Pancreas (tissue), 10 donors: ENCODE data around the gene CHRNA5. TPM values are rescaled to one million over a fixed set of nuclear protein-coding genes. Genes with fewer than 3 reads are reported as not detected.

Experiments used
- ATAC-seq, 4 donors: fragments of 200-7000 bp; cut with Tn5 transposase; one replicate each; pipeline versions ENCODE4 v1.8.0 to v1.9.1; 2020; ENCODE audit warnings: mild to moderate bottlenecking in 4 of 4, moderate library complexity in 4 of 4
- DNase-seq, 6 donors: peaks; one replicate each; pipeline ENCODE4 v3.0.0-alpha.2; 2020
- FAIRE-seq: peaks from 2 replicates; lab custom pipeline; 2012; peaks lifted over from hg19 to GRCh38; lab: Jason Lieb, UNC
- H3K27ac ChIP-seq, 4 donors: fragments of 200-600 bp; sonication (generic); 1 replicate in 3 of 4; 2 replicates in 1 of 4; pipeline versions ENCODE4 v1.5.0 to v1.8.0; 2020
- H3K27me3 ChIP-seq, 4 donors: fragments of 200-600 bp; one replicate each; pipeline ENCODE4 v1.8.0; 2021
- H3K36me3 ChIP-seq, 3 donors: fragments of 200-600 bp; sonication (generic) in 1 of 3; one replicate each; pipeline versions ENCODE4 v1.5.0 to v1.8.0; 2020 to 2021
- H3K4me1 ChIP-seq, 3 donors: fragments of 200-600 bp; one replicate each; pipeline ENCODE4 v1.8.0; 2021
- H3K4me3 ChIP-seq, 4 donors: fragments of 200-600 bp; sonication (generic) in 2 of 4; one replicate each; pipeline versions ENCODE4 v1.5.0 to v1.8.0; 2020 to 2021
- H3K9me3 ChIP-seq, 4 donors: fragments of 200-600 bp; one replicate each; pipeline ENCODE4 v1.8.0; 2021
- CTCF ChIP-seq, 4 donors: fragments of 200-600 bp; sonication (generic) in 3 of 4; IDR thresholded peaks; one replicate each; pipeline versions ENCODE4 v1.5.0 to v1.8.0; 2021; ENCODE audit warnings: antibody characterized with exemption in 4 of 4
- WGBS, 2 donors: extraction: QIAGEN DNeasy Blood & Tissue Kit; methylation state at CpG; one replicate each; pipeline ENCODE4 v1.1.7; 2013; 5-methylcytosine and 5-hydroxymethylcytosine counted together
- intact Hi-C, 3 donors: fragments of 100-400 bp; cut with DNase I; formaldehyde crosslinking; loops; one replicate each; pipeline versions ENCODE4 v1.11.1 to v1.14.2; 2022
- polyA plus RNA-seq, 2 donors: library from polyadenylated mRNA; stranded (reverse); fragments of 200-250 nt; gene quantifications; one replicate each; pipeline ENCODE4 v1.2.3, GENCODE V29; 2013
- total RNA-seq, 6 donors: library from RNA; stranded (reverse); fragmentation: NEBNext Ultra II Directional in 4 of 6; extraction: Animal tissue kit (Norgen Biotek cat#: 25700) in 4 of 6; gene quantifications; one replicate each; pipeline versions ENCODE4 v1.2.1 to v1.2.4, GENCODE V29; 2021 to 2023
- donor health status: healthy with polysubstance abuse.
- donor health status: DM: no; HTN: no; CAD: no; lungs with moderate emphysema.
- donor health status: DM: no; HTN: no; CAD: no.
- donor health status: control.
- donor health status: control.
- donor health status: Bipolar disorder and iron deficiency.
- donor health status: DM: yes; HTN: yes; CAD: no.
- donor health status: DM: no; HTN: no; CAD: no.
- donor health status: DM: no; HTN: no; CAD: no.
- donor health status: DM: yes; HTN: yes; CAD: no.

CHRNA5 gene
- total and polyA plus RNA-seq, 8 donors = 0.80 to 2.9 (median 1.8) TPM

GRCh38 chr15:78629031-78629715, 63.9 kb downstream of the CHRNA5 start:
- no peak overlapping the region for H3K27ac ChIP-seq
- no peaks in the 10 kb centered on the region for H3K27me3 ChIP-seq
- ATAC-seq = no peak
- no peak for FAIRE-seq
- H3K36me3 ChIP-seq = no peaks in the 10 kb centered on the region
- intact Hi-C loops = no loop called here
- no peaks in the 10 kb centered on the region for H3K9me3 ChIP-seq
- 77 to 84% methylated on average over 29 of the region's 29 CpGs for WGBS, 2 donors
- DNase-seq = no peak
- no peaks in the 10 kb centered on the region for H3K4me1 ChIP-seq
- H3K4me3 ChIP-seq = no peak overlapping the region
- TF ChIP-seq CTCF (IDR thresholded peaks at IDR 0.05) = no peak

GRCh38 chr15:78629716-78630065, 64.4 kb downstream of the CHRNA5 start:
- intact Hi-C loops = no loop called here
- no peaks in the 10 kb centered on the region for H3K36me3 ChIP-seq
- no peaks in the 10 kb centered on the region for H3K27me3 ChIP-seq
- no peak overlapping the region for H3K4me3 ChIP-seq
- WGBS, 2 donors = 78% methylated on average over 12 of the region's 12 CpGs
- no peak for ATAC-seq
- no peak for DNase-seq
- no peaks in the 10 kb centered on the region for H3K9me3 ChIP-seq
- no peak overlapping the region for H3K27ac ChIP-seq
- no peaks in the 10 kb centered on the region for H3K4me1 ChIP-seq
- no peak for FAIRE-seq
- TF ChIP-seq CTCF (IDR thresholded peaks at IDR 0.05) = no peak

GRCh38 chr15:78630886-78631633, 65.7 kb downstream of the CHRNA5 start:
- DNase-seq (no peak), ATAC-seq (no peak), FAIRE-seq (no peak)
- H3K27ac ChIP-seq = no peak overlapping the region
- no peaks in the 10 kb centered on the region for H3K9me3 ChIP-seq
- intact Hi-C loops = no loop called here
- no peaks in the 10 kb centered on the region for H3K27me3 ChIP-seq
- 79 to 81% methylated on average over 9 of the region's 9 CpGs for WGBS, 2 donors
- no peak overlapping the region for H3K4me3 ChIP-seq
- no peaks in the 10 kb centered on the region for H3K4me1 ChIP-seq
- no peak for TF ChIP-seq CTCF (IDR thresholded peaks at IDR 0.05)
- H3K36me3 ChIP-seq = no peaks in the 10 kb centered on the region

GRCh38 chr15:78633348-78633747, 68.0 kb downstream of the CHRNA5 start:
- Histone ChIP-seq H3K9me3 (no peaks in the 10 kb centered on the region), H3K4me1 (no peaks in the 10 kb centered on the region), H3K36me3 (no peaks in the 10 kb centered on the region), H3K4me3 (no peak overlapping the region), H3K27me3 (no peaks in the 10 kb centered on the region), H3K27ac (no peak overlapping the region)
- DNase-seq = no peak
- TF ChIP-seq CTCF (IDR thresholded peaks at IDR 0.05) = no peak
- ATAC-seq = no peak
- FAIRE-seq = no peak
- WGBS, 2 donors = 87 to 93% methylated on average over 2 of the region's 2 CpGs
- intact Hi-C loops = no loop called here
